HepG2 (cell line): ENCODE data around the gene NPHP4.

Experiments used
- CBX2 ChIP-seq, 2 experiments: fragments of 200-600 bp in 1 of 2; sonication (generic); formaldehyde crosslinking in 1 of 2; IDR thresholded peaks; 2 replicates each; pipeline versions ENCODE4 v1.7.0 to v1.8.1; 2018 to 2022; ENCODE audit warnings: low read depth in 2 of 2, low read length in 1 of 2, mild to moderate bottlenecking in 1 of 2, missing genetic modification reagents in 1 of 2
- ZFP41 ChIP-seq: sonication (generic); formaldehyde crosslinking; IDR thresholded peaks from 2 replicates; pipeline ENCODE4 v1.4.0; 2020; ENCODE audit warnings: mild to moderate bottlenecking, missing genetic modification reagents, borderline replicate concordance
- ZNF589 ChIP-seq: sonication (generic); formaldehyde crosslinking; conservative IDR thresholded peaks from 2 replicates; pipeline ENCODE4 v1.8.0; 2022; ENCODE audit warnings: mild to moderate bottlenecking, moderate library complexity, missing genetic modification reagents
- TF ChIP-seq, protein P1 (sequence below): sonication (generic); formaldehyde crosslinking; IDR thresholded peaks from 2 replicates; pipeline ENCODE4 v1.4.0; 2020; ENCODE audit warnings: missing genetic modification reagents

- TF ChIP-seq ZNF589 (CRISPR knock-in tag) (no peak), ZFP41 (no peak), CBX2 (IDR thresholded peaks at IDR 0.05; ENCODE audit: low read depth, low read length) (no peak), CBX2 (CRISPR knock-in tag; IDR thresholded peaks at IDR 0.05; ENCODE audit: low read depth) (no peak)
- TF ChIP-seq, protein P1, sequence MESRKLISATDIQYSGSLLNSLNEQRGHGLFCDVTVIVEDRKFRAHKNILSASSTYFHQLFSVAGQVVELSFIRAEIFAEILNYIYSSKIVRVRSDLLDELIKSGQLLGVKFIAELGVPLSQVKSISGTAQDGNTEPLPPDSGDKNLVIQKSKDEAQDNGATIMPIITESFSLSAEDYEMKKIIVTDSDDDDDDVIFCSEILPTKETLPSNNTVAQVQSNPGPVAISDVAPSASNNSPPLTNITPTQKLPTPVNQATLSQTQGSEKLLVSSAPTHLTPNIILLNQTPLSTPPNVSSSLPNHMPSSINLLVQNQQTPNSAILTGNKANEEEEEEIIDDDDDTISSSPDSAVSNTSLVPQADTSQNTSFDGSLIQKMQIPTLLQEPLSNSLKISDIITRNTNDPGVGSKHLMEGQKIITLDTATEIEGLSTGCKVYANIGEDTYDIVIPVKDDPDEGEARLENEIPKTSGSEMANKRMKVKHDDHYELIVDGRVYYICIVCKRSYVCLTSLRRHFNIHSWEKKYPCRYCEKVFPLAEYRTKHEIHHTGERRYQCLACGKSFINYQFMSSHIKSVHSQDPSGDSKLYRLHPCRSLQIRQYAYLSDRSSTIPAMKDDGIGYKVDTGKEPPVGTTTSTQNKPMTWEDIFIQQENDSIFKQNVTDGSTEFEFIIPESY (CRISPR knock-in tag) = no peak
Measured at GRCh38 chr1:5839161-5839880, 152.9 kb downstream of the NPHP4 start.
